H9 (cell line): ENCODE results near the gene LRRC26. TPM values are rescaled to one million over a fixed set of nuclear protein-coding genes. Genes with fewer than 3 reads are reported as not detected.
A peak's percentile ranks its signal among the peaks of the same experiment; 100 is the strongest.

ENCODE experiments used
- DNase-seq: peaks from one replicate; pipeline ENCODE4 v3.0.0-alpha.2; 2017
- H2AFZ ChIP-seq: one replicate; pipeline ENCODE4 v1.6.1; 2013; ENCODE audit warnings: mild to moderate bottlenecking, low read length, control low read depth, moderate library complexity
- H2AK5ac ChIP-seq: 2 replicates; pipeline ENCODE4 v1.6.1; 2013; ENCODE audit warnings: low read length, control low read depth, mixed read lengths; ENCODE audit not compliant: insufficient read length
- H2BK120ac ChIP-seq: one replicate; pipeline ENCODE4 v1.6.1; 2013; ENCODE audit warnings: low read depth, mild to moderate bottlenecking, low read length, control low read depth, inconsistent platforms; ENCODE audit not compliant: poor library complexity, severe bottlenecking
- H2BK12ac ChIP-seq: 2 replicates; pipeline ENCODE4 v1.6.1; 2013; ENCODE audit warnings: low read length, control low read depth, mixed read lengths, low read depth; ENCODE audit not compliant: insufficient read length
- H2BK15ac ChIP-seq: 2 replicates; pipeline ENCODE4 v1.6.1; 2013; ENCODE audit warnings: low read depth, low read length, control low read depth
- H2BK20ac ChIP-seq: one replicate; pipeline ENCODE4 v1.6.1; 2013; ENCODE audit warnings: low read depth, mild to moderate bottlenecking, low read length, control low read depth, inconsistent platforms; ENCODE audit not compliant: poor library complexity, severe bottlenecking
- H2BK5ac ChIP-seq: 2 replicates; pipeline ENCODE4 v1.6.1; 2013; ENCODE audit warnings: low read length, control low read depth, mixed read lengths; ENCODE audit not compliant: insufficient read length
- H3K14ac ChIP-seq: 2 replicates; pipeline ENCODE4 v1.6.1; 2013; ENCODE audit warnings: low read length, control low read depth; ENCODE audit not compliant: insufficient read depth
- H3K18ac ChIP-seq: 2 replicates; pipeline ENCODE4 v1.6.1; 2013; ENCODE audit warnings: low read depth, mild to moderate bottlenecking, mixed read lengths, low read length, control low read depth; ENCODE audit not compliant: insufficient read length
- H3K23ac ChIP-seq: 2 replicates; pipeline ENCODE4 v1.6.1; 2013; ENCODE audit warnings: low read length, control low read depth, mixed read lengths, low read depth; ENCODE audit not compliant: insufficient read length
- H3K23me2 ChIP-seq: 2 replicates; pipeline ENCODE4 v1.6.1; 2013; ENCODE audit warnings: low read depth, mild to moderate bottlenecking, mixed read lengths, low read length, control low read depth; ENCODE audit not compliant: insufficient read length, poor library complexity, severe bottlenecking
- H3K27ac ChIP-seq: 2 replicates; pipeline ENCODE4 v1.5.1; 2013; ENCODE audit warnings: low read length, control low read depth, mixed read lengths, low read depth; ENCODE audit not compliant: insufficient read length
- H3K27me3 ChIP-seq: 2 replicates; pipeline ENCODE4 v1.6.1; 2013; ENCODE audit warnings: low read length, control low read depth, inconsistent platforms; ENCODE audit not compliant: insufficient read depth
- H3K4ac ChIP-seq: 2 replicates; pipeline ENCODE4 v1.6.1; 2013; ENCODE audit warnings: low read depth, mild to moderate bottlenecking, control low read depth, inconsistent platforms, low read length, moderate library complexity
- H3K4me1 ChIP-seq: 2 replicates; pipeline ENCODE4 v1.6.1; 2013; ENCODE audit warnings: low read length, control low read depth, inconsistent platforms; ENCODE audit not compliant: insufficient read depth
- H3K4me2 ChIP-seq: 2 replicates; pipeline ENCODE4 v1.6.1; 2013; ENCODE audit warnings: low read length, control low read depth, mixed read lengths; ENCODE audit not compliant: insufficient read length, insufficient read depth
- H3K56ac ChIP-seq: 2 replicates; pipeline ENCODE4 v1.6.1; 2013; ENCODE audit warnings: low read depth, mild to moderate bottlenecking, mixed read lengths, low read length, control low read depth; ENCODE audit not compliant: insufficient read length
- H3K79me1 ChIP-seq: 2 replicates; pipeline ENCODE4 v1.6.1; 2013; ENCODE audit warnings: low read depth, mild to moderate bottlenecking, moderate library complexity, low read length, control low read depth, inconsistent platforms; ENCODE audit not compliant: insufficient read depth, poor library complexity, severe bottlenecking
- H3K79me2 ChIP-seq: 2 replicates; pipeline ENCODE4 v1.6.1; 2013; ENCODE audit warnings: low read length, control low read depth, inconsistent platforms; ENCODE audit not compliant: insufficient read depth
- H3K9ac ChIP-seq: 2 replicates; pipeline ENCODE4 v1.6.1; 2013; ENCODE audit warnings: low read length, control low read depth, mixed read lengths; ENCODE audit not compliant: insufficient read length; ENCODE audit errors: extremely low read depth
- H3K9me3 ChIP-seq: one replicate; pipeline ENCODE4 v1.6.1; 2013; ENCODE audit warnings: low read depth, low read length, inconsistent platforms; ENCODE audit not compliant: control insufficient read depth
- H3T11ph ChIP-seq: one replicate; pipeline ENCODE4 v1.6.1; 2013; ENCODE audit warnings: mild to moderate bottlenecking, low read length, control low read depth, inconsistent platforms
- H4K20me1 ChIP-seq: one replicate; pipeline ENCODE4 v1.6.1; 2013; ENCODE audit not compliant: control insufficient read depth, insufficient read length, insufficient read depth
- H4K5ac ChIP-seq: 2 replicates; pipeline ENCODE4 v1.6.1; 2013; ENCODE audit warnings: low read depth, mild to moderate bottlenecking, mixed read lengths, low read length, control low read depth; ENCODE audit not compliant: insufficient read length
- H4K8ac ChIP-seq: replicated peaks from 2 replicates; pipeline ENCODE4 v1.6.1; 2013; ENCODE audit warnings: low read length, control low read depth, mixed read lengths, low read depth; ENCODE audit not compliant: insufficient read length
- H4K91ac ChIP-seq: 2 replicates; pipeline ENCODE4 v1.6.1; 2013; ENCODE audit warnings: low read depth, mild to moderate bottlenecking, moderate library complexity, mixed read lengths, low read length, control low read depth; ENCODE audit not compliant: insufficient read length
- H3K27ac Mint-ChIP-seq, 3 experiments: 2 replicates in 2 of 3; 3 replicates in 1 of 3; pipeline ENCODE4 v1.8.0; 2020 to 2021; ENCODE audit warnings: mixed read lengths in 3 of 3, mild to moderate bottlenecking in 1 of 3, moderate library complexity in 1 of 3
- H3K27me3 Mint-ChIP-seq: 2 replicates; pipeline ENCODE4 v1.8.0; 2021; ENCODE audit warnings: low read depth, mild to moderate bottlenecking, moderate library complexity, mixed read lengths
- H3K36me3 Mint-ChIP-seq, 3 experiments: 2 replicates in 2 of 3; 3 replicates in 1 of 3; pipeline ENCODE4 v1.8.0; 2020 to 2021; ENCODE audit warnings: low read depth in 3 of 3, mixed read lengths in 3 of 3; ENCODE audit not compliant: insufficient read depth in 1 of 3
- H3K4me1 Mint-ChIP-seq, 2 experiments: 2 replicates each; pipeline ENCODE4 v1.8.0; 2020; ENCODE audit warnings: mixed read lengths in 2 of 2
- H3K4me3 Mint-ChIP-seq, 2 experiments: 2 replicates in 1 of 2; 3 replicates in 1 of 2; pipeline ENCODE4 v1.8.0; 2020 to 2021; ENCODE audit warnings: mild to moderate bottlenecking in 2 of 2, mixed read lengths in 2 of 2, moderate library complexity in 1 of 2
- H3K9me3 Mint-ChIP-seq, 2 experiments: 2 replicates in 1 of 2; 3 replicates in 1 of 2; pipeline ENCODE4 v1.8.0; 2020; ENCODE audit warnings: mild to moderate bottlenecking in 2 of 2, mixed read lengths in 2 of 2, moderate library complexity in 1 of 2
- WGBS: extraction: QIAGEN DNeasy Blood & Tissue Kit; methylation state at CpG from one replicate; pipeline ENCODE4 v1.1.7; 2013; ENCODE audit warnings: missing lambda C conversion rate, low lambda C conversion rate, mixed read lengths; ENCODE audit not compliant: insufficient read length; ENCODE audit errors: extremely low coverage; 5-methylcytosine and 5-hydroxymethylcytosine counted together
- total RNA-seq: library from RNA; stranded (reverse); gene quantifications from 2 replicates; pipeline ENCODE4 v1.2.1, GENCODE V29; 2021
- TF ChIP-seq, protein P1 (sequence below): fragments of 200-600 bp; sonication (generic); conservative IDR thresholded peaks from 3 replicates; pipeline ENCODE4 v1.8.0; 2021; ENCODE audit warnings: antibody characterized with exemption, mild to moderate bottlenecking

Gene LRRC26
- total RNA-seq, 1 experiment from 2014 or later = 0.96 TPM

DNA sequence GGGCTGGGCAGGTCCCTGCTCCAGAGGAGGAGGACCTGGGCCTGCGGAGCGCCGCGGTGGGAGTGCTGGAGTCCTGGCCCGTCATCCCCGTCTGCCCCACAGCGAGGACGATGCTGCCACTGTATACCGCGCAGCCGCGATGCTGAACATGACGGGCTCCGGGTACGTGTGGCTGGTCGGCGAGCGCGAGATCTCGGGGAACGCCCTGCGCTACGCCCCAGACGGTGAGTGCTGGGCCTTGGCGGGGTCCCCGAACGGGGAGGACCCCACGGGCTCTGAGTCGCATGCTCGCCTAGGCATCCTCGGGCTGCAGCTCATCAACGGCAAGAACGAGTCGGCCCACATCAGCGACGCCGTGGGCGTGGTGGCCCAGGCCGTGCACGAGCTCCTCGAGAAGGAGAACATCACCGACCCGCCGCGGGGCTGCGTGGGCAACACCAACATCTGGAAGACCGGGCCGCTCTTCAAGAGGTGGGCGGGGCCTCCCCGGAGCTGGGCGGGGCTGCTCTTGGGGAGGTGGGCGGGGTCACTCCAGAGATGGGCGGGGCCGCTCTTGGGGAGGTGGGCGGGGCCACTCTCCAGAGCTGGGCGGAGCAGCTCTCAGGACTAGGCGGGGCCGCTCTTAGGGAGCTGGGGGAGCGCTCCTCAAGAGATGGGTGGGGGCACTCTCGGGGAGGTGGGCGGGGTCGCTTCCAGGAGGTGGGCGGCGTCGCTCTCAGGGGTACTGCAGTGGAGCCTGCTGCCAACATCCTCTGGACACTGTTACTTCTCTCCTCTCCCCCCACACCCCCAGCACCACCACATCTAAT, 13.1 kb downstream of the LRRC26 start:
- Histone ChIP-seq H4K20me1 (no peaks in the 10 kb centered on the region), H2AFZ (no peak overlapping the region), H3K79me1 (no peaks in the 10 kb centered on the region), H4K5ac (no peak overlapping the region), H3K9me3 (no peaks in the 10 kb centered on the region), H3K14ac (peak overlapping the region; percentile 11; the same call in 1 of the 2 replicates), H3K23me2 (peaks cover 7% of the 10 kb centered on the region), H3K18ac (no peak overlapping the region), H3K23ac (no peak overlapping the region), H3K4me1 (no peaks in the 10 kb centered on the region), H4K8ac (no peak overlapping the region), H3K9ac (no peak overlapping the region), H3K4ac (no peak overlapping the region), H3K79me2 (no peaks in the 10 kb centered on the region), H2BK15ac (no peak overlapping the region), H3K56ac (no peak overlapping the region), H4K91ac (no peak overlapping the region), H2BK5ac (no peak overlapping the region), H3T11ph (no peak overlapping the region), H2BK12ac (no peak overlapping the region), H3K27me3 (peaks cover 28% of the 10 kb centered on the region; the same call in 1 of the 2 replicates), H2BK20ac (no peak overlapping the region), H2AK5ac (no peak overlapping the region), H3K4me2 (peak overlapping the region; percentile 65), H2BK120ac (no peak overlapping the region), H3K27ac (no peak overlapping the region)
- Mint-ChIP-seq H3K9me3 (no peaks in the 10 kb centered on the region), H3K36me3 (no peaks in the 10 kb centered on the region), H3K4me1 (peaks cover 0 to 8% of the 10 kb centered on the region in 2 experiments; a peak in 2 of 4 replicates), H3K4me3 (peak overlapping the region in 1 of 2 experiments; percentile 72; a peak in 3 of 5 replicates), H3K27ac (no peak overlapping the region), H3K27me3 (peaks cover 69% of the 10 kb centered on the region)
- TF ChIP-seq, protein P1, sequence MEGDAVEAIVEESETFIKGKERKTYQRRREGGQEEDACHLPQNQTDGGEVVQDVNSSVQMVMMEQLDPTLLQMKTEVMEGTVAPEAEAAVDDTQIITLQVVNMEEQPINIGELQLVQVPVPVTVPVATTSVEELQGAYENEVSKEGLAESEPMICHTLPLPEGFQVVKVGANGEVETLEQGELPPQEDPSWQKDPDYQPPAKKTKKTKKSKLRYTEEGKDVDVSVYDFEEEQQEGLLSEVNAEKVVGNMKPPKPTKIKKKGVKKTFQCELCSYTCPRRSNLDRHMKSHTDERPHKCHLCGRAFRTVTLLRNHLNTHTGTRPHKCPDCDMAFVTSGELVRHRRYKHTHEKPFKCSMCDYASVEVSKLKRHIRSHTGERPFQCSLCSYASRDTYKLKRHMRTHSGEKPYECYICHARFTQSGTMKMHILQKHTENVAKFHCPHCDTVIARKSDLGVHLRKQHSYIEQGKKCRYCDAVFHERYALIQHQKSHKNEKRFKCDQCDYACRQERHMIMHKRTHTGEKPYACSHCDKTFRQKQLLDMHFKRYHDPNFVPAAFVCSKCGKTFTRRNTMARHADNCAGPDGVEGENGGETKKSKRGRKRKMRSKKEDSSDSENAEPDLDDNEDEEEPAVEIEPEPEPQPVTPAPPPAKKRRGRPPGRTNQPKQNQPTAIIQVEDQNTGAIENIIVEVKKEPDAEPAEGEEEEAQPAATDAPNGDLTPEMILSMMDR = no peak
- DNase-seq = peak; percentile 75
- no CpG with 5 or more reads among the region's 65 CpGs for WGBS
